ENCODE measurements around the gene ACKR3.

The ACKR3 gene

DNA sequence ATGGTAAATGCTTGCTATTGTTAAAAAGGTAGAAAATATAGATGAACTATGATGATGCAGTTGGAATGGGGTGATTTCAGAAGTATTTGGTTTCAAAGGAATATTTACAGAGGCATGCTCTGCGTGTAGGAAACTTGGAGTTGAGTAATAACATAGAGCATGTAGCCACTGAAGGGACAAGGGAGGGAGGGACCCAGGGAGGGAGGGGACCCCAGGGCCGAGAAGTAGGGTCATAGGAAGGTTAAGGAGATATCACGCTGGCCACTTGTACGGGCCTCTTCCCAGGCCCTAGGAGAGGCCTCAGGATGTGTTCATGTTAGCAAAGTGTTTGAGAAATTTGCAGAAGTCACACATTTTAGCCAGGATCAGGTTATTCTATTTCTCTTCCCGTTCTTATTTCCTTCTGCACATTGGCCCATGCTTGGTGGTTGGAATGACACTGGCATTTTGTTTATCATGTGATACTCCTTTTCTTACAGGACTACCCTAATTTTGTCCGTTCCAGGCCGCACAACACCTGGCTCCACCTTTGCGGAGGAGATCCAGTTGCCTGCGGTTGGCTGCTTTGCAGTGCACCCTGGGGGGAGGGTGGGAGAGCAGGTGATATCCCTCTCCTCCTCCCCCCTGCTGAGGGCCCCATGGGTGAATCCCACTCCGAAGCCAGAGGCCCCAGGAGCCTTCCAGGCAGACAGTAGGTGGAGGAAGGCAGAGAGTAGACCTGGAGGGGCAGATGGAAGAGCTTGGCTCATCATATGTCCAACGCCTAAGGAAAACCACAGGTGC is 16.9 kb upstream of the ACKR3 start:
- no peak overlapping the region for H3K4me3 ChIP-seq (ENCODE audit: low read depth, low read length)
- TF ChIP-seq, protein P1, sequence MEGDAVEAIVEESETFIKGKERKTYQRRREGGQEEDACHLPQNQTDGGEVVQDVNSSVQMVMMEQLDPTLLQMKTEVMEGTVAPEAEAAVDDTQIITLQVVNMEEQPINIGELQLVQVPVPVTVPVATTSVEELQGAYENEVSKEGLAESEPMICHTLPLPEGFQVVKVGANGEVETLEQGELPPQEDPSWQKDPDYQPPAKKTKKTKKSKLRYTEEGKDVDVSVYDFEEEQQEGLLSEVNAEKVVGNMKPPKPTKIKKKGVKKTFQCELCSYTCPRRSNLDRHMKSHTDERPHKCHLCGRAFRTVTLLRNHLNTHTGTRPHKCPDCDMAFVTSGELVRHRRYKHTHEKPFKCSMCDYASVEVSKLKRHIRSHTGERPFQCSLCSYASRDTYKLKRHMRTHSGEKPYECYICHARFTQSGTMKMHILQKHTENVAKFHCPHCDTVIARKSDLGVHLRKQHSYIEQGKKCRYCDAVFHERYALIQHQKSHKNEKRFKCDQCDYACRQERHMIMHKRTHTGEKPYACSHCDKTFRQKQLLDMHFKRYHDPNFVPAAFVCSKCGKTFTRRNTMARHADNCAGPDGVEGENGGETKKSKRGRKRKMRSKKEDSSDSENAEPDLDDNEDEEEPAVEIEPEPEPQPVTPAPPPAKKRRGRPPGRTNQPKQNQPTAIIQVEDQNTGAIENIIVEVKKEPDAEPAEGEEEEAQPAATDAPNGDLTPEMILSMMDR (IDR thresholded peaks at IDR 0.05; ENCODE audit: borderline replicate concordance, insufficient read depth, low read depth, low read length) = no peak

DNA sequence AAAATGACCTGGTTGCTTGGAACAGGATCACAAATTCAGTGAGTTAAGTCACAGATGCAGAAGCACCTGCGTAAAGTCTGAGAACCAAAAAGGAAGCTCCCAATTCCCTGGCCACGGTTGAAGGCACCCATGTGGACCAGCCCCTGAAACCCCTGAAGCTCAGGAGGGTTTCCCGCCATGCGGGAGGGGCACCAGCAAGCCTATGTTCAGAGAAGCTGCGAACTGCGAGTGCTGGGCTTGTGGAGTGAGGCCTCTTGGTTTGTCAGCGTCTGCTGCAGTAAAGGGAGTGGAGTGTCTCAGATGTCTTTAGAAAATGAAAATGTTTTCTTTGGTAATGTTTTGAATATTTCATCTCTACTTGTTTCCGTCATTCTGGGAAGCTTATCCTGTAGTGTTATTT is 16.1 kb upstream of the ACKR3 start:
- no peak overlapping the region for H3K4me3 ChIP-seq (ENCODE audit: low read depth, low read length)
- TF ChIP-seq, protein P1 (IDR thresholded peaks at IDR 0.05; ENCODE audit: borderline replicate concordance, insufficient read depth, low read depth, low read length) = no peak

DNA sequence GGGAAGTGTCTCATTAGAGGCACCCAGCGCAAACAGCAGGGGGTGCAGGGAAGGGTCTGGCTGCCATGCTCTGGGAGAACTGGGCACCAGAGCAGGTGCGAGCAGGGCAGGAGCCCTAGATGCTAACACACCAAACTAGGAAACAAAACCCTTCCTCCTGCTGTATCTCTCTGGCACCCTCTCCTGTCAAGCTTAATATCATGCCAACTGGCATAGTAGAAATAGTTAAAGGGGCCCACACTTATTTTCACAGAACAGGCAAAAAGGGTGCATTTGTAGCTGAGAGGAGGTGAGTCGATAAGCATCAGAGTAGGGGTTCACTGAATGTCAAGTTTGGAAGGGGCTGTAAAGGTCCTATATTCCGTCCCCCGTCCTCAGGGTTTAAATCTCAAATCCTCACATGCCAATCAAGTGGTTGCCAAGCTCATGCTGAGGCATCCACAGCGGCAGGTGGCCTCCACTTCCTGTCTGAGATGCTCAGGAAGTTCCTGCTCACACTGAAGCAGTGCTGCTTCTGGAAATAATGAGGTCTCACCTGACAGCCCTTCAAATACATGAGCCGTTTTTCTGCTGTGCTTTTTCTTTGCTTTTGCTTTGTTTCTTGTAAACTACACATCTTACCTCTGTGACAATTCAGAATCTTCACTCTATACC is 14.9 kb upstream of the ACKR3 start:
- TF ChIP-seq, protein P1 (IDR thresholded peaks at IDR 0.05; ENCODE audit: borderline replicate concordance, insufficient read depth, low read depth, low read length) = no peak
- no peak overlapping the region for H3K4me3 ChIP-seq (ENCODE audit: low read depth, low read length)

DNA sequence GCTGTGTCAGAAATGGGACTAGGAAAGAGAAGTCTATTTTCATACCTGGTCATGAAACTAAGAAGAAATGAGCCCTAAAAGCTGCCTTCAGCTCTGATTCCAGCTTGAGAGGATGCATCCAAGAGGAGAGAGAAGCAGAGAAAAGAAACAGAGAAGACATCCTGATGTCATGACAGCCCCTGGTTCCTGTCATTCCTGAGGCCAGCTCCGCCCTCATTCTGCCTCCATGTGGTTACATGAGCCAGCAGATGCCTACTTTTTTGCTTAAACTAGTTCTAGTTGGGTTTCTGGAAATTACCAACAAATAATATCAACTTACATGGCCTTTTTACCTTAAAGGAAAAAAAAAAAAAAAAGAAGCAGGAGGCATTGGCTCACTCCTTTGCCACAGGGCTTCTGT is 14.1 kb upstream of the ACKR3 start:
- H3K4me3 ChIP-seq (ENCODE audit: low read depth, low read length) = no peak overlapping the region
- TF ChIP-seq, protein P1 (IDR thresholded peaks at IDR 0.05; ENCODE audit: borderline replicate concordance, insufficient read depth, low read depth, low read length) = no peak

DNA sequence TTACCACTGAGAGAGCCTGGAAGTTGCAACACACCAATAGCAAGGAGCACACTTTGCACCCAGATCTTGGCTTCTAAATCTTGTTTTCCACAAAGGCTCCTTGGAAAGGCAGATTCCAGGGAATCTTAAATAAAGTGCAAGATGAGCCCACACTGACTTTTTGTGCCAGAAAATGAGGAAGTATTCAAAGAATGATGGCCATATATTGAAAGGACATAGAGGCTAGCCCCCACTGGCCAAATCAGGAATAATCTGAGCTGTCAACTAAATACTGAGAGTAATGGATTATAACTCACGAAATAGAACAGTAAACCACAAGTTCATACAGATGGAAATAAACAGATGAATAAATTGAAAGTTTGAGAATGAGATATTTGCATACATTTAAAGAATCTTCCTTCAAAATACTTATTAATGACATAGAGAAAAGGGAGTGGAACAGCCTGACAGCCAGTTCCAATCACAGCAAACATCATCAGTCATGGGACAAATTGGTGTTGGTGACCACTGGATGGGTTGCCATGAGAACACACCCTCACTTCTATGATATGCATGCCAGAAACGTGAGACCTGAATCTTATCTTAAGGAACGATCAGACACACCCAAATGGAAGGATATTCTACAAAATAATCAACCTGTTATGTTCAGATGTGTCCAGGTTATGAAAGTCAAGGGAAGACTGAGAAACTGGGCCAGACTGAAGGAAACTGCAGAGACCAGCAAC is 12.2 kb upstream of the ACKR3 start:
- H3K4me3 ChIP-seq (ENCODE audit: low read depth, low read length) = no peak overlapping the region
- TF ChIP-seq, protein P1 (IDR thresholded peaks at IDR 0.05; ENCODE audit: borderline replicate concordance, insufficient read depth, low read depth, low read length) = no peak

DNA sequence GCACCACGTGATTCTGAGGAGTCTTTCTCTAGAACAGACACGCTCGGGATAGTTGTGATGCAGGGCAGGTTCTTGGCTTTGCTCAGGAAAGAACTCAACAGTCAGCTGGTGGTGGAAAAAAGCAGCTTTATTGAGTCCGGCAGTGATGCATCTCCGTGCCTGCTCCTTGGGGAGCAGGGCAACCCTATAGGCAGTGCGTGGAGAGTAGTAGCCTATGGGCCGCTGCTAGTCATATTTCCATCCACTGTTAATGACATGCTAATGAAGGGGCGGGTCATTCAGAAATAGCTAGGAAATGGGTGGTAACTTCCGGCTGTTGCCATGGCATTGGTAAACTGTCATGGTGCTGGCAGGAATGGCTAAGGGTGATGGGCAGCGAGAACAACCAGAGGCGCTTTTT is 11.6 kb upstream of the ACKR3 start:
- TF ChIP-seq, protein P1 (IDR thresholded peaks at IDR 0.05; ENCODE audit: borderline replicate concordance, insufficient read depth, low read depth, low read length) = no peak
- no peak overlapping the region for H3K4me3 ChIP-seq (ENCODE audit: low read depth, low read length)
